Activated CD8-positive, alpha-beta T cell treated with anti-CD3 and anti-CD28 coated beads, Interleukin-2, amount 10 ng/mL, durations not matched to agents 7 days and 5 days (primary cell): Measurements from ENCODE around the gene MYO3A. TPM values are rescaled to one million over a fixed set of nuclear protein-coding genes. Genes with fewer than 3 reads are reported as not detected.

Experiments
- ATAC-seq: fragments of 150-1000 bp; cut with Tn5 transposase; one replicate; pipeline ENCODE4 v1.10.0; 2021; ENCODE audit warnings: moderate library complexity
- CTCF ChIA-PET: fragments of 350-600 bp; sonication (Branson Sonifier 250); formaldehyde crosslinking; loops from one replicate; lab custom pipeline; 2021; ENCODE audit warnings: antibody characterized with exemption; lab: Charles Lee
- POLR2A ChIA-PET: fragments of 350-600 bp; sonication (Branson Sonifier 250); formaldehyde crosslinking; loops from one replicate; lab custom pipeline; 2021; ENCODE audit warnings: antibody characterized with exemption; lab: Charles Lee
- DNase-seq: peaks from one replicate; pipeline ENCODE4 v3.0.0-alpha.2; 2020
- H3K27ac Mint-ChIP-seq: one replicate; pipeline ENCODE4 v1.8.0; 2021; ENCODE audit warnings: mild to moderate bottlenecking, mixed read lengths
- H3K27me3 Mint-ChIP-seq: one replicate; pipeline ENCODE4 v1.8.0; 2021; ENCODE audit warnings: low read depth, mixed read lengths
- H3K36me3 Mint-ChIP-seq: one replicate; pipeline ENCODE4 v1.8.0; 2021; ENCODE audit warnings: low read depth, mixed read lengths
- H3K4me1 Mint-ChIP-seq: one replicate; pipeline ENCODE4 v1.8.0; 2021; ENCODE audit warnings: low read depth, mixed read lengths
- H3K4me3 Mint-ChIP-seq: one replicate; pipeline ENCODE4 v1.8.0; 2021; ENCODE audit warnings: mild to moderate bottlenecking, mixed read lengths
- H3K9me3 Mint-ChIP-seq: one replicate; pipeline ENCODE4 v1.8.0; 2022; ENCODE audit warnings: mixed read lengths; ENCODE audit not compliant: insufficient read depth
- total RNA-seq, 2 experiments: library from RNA; stranded (reverse); gene quantifications; one replicate each; pipeline ENCODE4 v1.2.3, GENCODE V29; 2021

MYO3A gene
- total RNA-seq, 2 experiments from 2014 or later: not detected

GRCh38 chr10:25938405-25938804 is 4.4 kb downstream of the MYO3A start:
- POLR2A ChIA-PET: no interaction called here
- no peaks in the 10 kb centered on the region for H3K36me3 Mint-ChIP-seq
- H3K27ac Mint-ChIP-seq: no peak overlapping the region

GRCh38 chr10:25944771-25945170 is 10.7 kb downstream of the MYO3A start:
- ATAC-seq (no peak), DNase-seq (no peak)
- CTCF ChIA-PET: no interaction called here
- POLR2A ChIA-PET: no interaction called here
- Mint-ChIP-seq H3K4me3 (no peak overlapping the region), H3K36me3 (no peaks in the 10 kb centered on the region), H3K9me3 (no peaks in the 10 kb centered on the region), H3K4me1 (no peaks in the 10 kb centered on the region), H3K27ac (no peak overlapping the region), H3K27me3 (peaks cover 6% of the 10 kb centered on the region)

More at GRCh38 chr10:25938405-25938804, 4.4 kb downstream of the MYO3A start:
- no peak for ATAC-seq
- Mint-ChIP-seq H3K4me1 (peaks cover 5% of the 10 kb centered on the region), H3K9me3 (no peaks in the 10 kb centered on the region), H3K4me3 (no peak overlapping the region), H3K27me3 (peaks cover 26% of the 10 kb centered on the region)
- no peak for DNase-seq
- CTCF ChIA-PET: no interaction called here

- POLR2A ChIA-PET: no interaction called here
- no peak overlapping the region for H3K27ac Mint-ChIP-seq
These were observed 18.8 kb downstream of the MYO3A start for GRCh38 chr10:25952857-25953256.

GRCh38 chr10:25954851-25955250 is 20.8 kb downstream of the MYO3A start:
- ChIA-PET CTCF (no interaction called here), POLR2A (no interaction called here)
- Mint-ChIP-seq H3K9me3 (no peaks in the 10 kb centered on the region), H3K27ac (no peak overlapping the region), H3K27me3 (no peaks in the 10 kb centered on the region), H3K4me3 (no peak overlapping the region), H3K4me1 (no peaks in the 10 kb centered on the region), H3K36me3 (no peaks in the 10 kb centered on the region)
- DNase-seq (no peak), ATAC-seq (no peak)

More at GRCh38 chr10:25952857-25953256, 18.8 kb downstream of the MYO3A start:
- Mint-ChIP-seq H3K4me1 (no peaks in the 10 kb centered on the region), H3K36me3 (no peaks in the 10 kb centered on the region), H3K9me3 (no peaks in the 10 kb centered on the region), H3K4me3 (no peak overlapping the region), H3K27me3 (no peaks in the 10 kb centered on the region)
- CTCF ChIA-PET: no interaction called here
- DNase-seq (no peak), ATAC-seq (no peak)

GRCh38 chr10:25959540-25960232 is 25.7 kb downstream of the MYO3A start:
- Mint-ChIP-seq H3K4me1 (no peaks in the 10 kb centered on the region), H3K4me3 (no peak overlapping the region), H3K36me3 (no peaks in the 10 kb centered on the region), H3K9me3 (no peaks in the 10 kb centered on the region), H3K27ac (no peak overlapping the region), H3K27me3 (no peaks in the 10 kb centered on the region)
- DNase-seq (no peak), ATAC-seq (no peak)
- ChIA-PET CTCF (no interaction called here), POLR2A (no interaction called here)

GRCh38 chr10:25965584-25965983 is 31.6 kb downstream of the MYO3A start:
- H3K9me3 Mint-ChIP-seq: no peaks in the 10 kb centered on the region
- H3K27me3 Mint-ChIP-seq: peaks cover 3% of the 10 kb centered on the region
- H3K36me3 Mint-ChIP-seq: no peaks in the 10 kb centered on the region
- no peak overlapping the region for H3K27ac Mint-ChIP-seq
- ChIA-PET POLR2A (no interaction called here), CTCF (no interaction called here)
- no peaks in the 10 kb centered on the region for H3K4me1 Mint-ChIP-seq
- no peak overlapping the region for H3K4me3 Mint-ChIP-seq
- DNase-seq: no peak
- ATAC-seq: no peak

- peaks cover 3% of the 10 kb centered on the region for H3K27me3 Mint-ChIP-seq
- no peak for ATAC-seq
- ChIA-PET CTCF (no interaction called here), POLR2A (no interaction called here)
- no peak for DNase-seq
- no peak overlapping the region for H3K4me3 Mint-ChIP-seq
- no peaks in the 10 kb centered on the region for H3K9me3 Mint-ChIP-seq
- no peak overlapping the region for H3K27ac Mint-ChIP-seq
- H3K4me1 Mint-ChIP-seq: no peaks in the 10 kb centered on the region
- no peaks in the 10 kb centered on the region for H3K36me3 Mint-ChIP-seq
These were observed 32.8 kb downstream of the MYO3A start for GRCh38 chr10:25966844-25967243.

GRCh38 chr10:25972631-25973030 is 38.6 kb downstream of the MYO3A start:
- H3K4me1 Mint-ChIP-seq: no peaks in the 10 kb centered on the region
- ATAC-seq (no peak), DNase-seq (no peak)
- ChIA-PET POLR2A (no interaction called here), CTCF (no interaction called here)
- H3K9me3 Mint-ChIP-seq: no peaks in the 10 kb centered on the region
- H3K27me3 Mint-ChIP-seq: peaks cover 2% of the 10 kb centered on the region
- H3K4me3 Mint-ChIP-seq: no peak overlapping the region
- no peak overlapping the region for H3K27ac Mint-ChIP-seq
- H3K36me3 Mint-ChIP-seq: no peaks in the 10 kb centered on the region

GRCh38 chr10:25974897-25975459 is 40.9 kb downstream of the MYO3A start:
- ATAC-seq: no peak
- CTCF ChIA-PET: no interaction called here
- Mint-ChIP-seq H3K36me3 (no peaks in the 10 kb centered on the region), H3K27me3 (peaks cover 2% of the 10 kb centered on the region), H3K9me3 (no peaks in the 10 kb centered on the region), H3K4me1 (no peaks in the 10 kb centered on the region), H3K27ac (no peak overlapping the region), H3K4me3 (no peak overlapping the region)
- no peak for DNase-seq
- POLR2A ChIA-PET: no interaction called here

GRCh38 chr10:25978771-25979170 is 44.7 kb downstream of the MYO3A start:
- ChIA-PET POLR2A (no interaction called here), CTCF (no interaction called here)
- no peak for DNase-seq
- Mint-ChIP-seq H3K4me3 (no peak overlapping the region), H3K27me3 (peaks cover 2% of the 10 kb centered on the region), H3K9me3 (no peaks in the 10 kb centered on the region), H3K36me3 (no peaks in the 10 kb centered on the region), H3K4me1 (no peaks in the 10 kb centered on the region), H3K27ac (no peak overlapping the region)
- ATAC-seq: no peak

- ATAC-seq (no peak), DNase-seq (no peak)
- H3K9me3 Mint-ChIP-seq: no peaks in the 10 kb centered on the region
- H3K36me3 Mint-ChIP-seq: no peaks in the 10 kb centered on the region
- H3K27ac Mint-ChIP-seq: no peak overlapping the region
- H3K4me3 Mint-ChIP-seq: no peak overlapping the region
- H3K27me3 Mint-ChIP-seq: peaks cover 2% of the 10 kb centered on the region
- ChIA-PET CTCF (no interaction called here), POLR2A (no interaction called here)
- no peaks in the 10 kb centered on the region for H3K4me1 Mint-ChIP-seq
These were observed 48.1 kb downstream of the MYO3A start for GRCh38 chr10:25982107-25982506.

GRCh38 chr10:25988583-25988982 is 54.6 kb downstream of the MYO3A start:
- DNase-seq: no peak
- ATAC-seq: no peak
- no peak overlapping the region for H3K27ac Mint-ChIP-seq
- H3K36me3 Mint-ChIP-seq: no peaks in the 10 kb centered on the region
- CTCF ChIA-PET: no interaction called here
- no peaks in the 10 kb centered on the region for H3K9me3 Mint-ChIP-seq
- no peak overlapping the region for H3K4me3 Mint-ChIP-seq
- H3K27me3 Mint-ChIP-seq: no peaks in the 10 kb centered on the region
- H3K4me1 Mint-ChIP-seq: no peaks in the 10 kb centered on the region
- POLR2A ChIA-PET: no interaction called here
